ENCODE measurements around the gene FOSL2.

DNA sequence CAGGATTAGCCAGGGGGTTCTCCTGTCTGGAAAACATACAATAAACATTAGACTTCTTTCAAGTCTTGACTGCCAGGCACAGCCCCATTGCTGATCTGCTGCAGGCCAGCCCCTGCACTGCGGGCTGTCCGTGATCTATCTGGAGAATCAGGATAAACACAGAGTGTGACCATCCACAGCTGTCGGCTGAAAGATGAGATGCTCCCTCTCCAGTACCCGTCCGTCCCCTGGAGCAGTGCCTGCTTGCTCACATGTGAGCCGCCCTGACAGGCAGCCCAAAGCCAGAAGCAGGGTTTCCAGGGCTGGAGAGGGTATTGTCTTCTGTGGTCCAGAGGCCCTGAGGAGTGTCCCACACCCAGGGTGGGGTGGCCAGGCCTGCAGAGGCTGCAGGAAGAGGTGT, 46.1 kb upstream of the FOSL2 start:
- TF ChIP-seq CTCF (IDR thresholded peaks at IDR 0.05) (no peak), ZFX (IDR thresholded peaks at IDR 0.05; ENCODE audit: borderline replicate concordance) (no peak)

Data from 22Rv1 (cell line).